GM06990 (cell line): ENCODE results near the gene ABCC4.

Experiments used
- DNase-seq: peaks from one replicate; pipeline ENCODE4 v3.0.0-alpha.2; 2011; ENCODE audit not compliant: insufficient read length; ENCODE audit errors: extremely low read depth
- H3K27me3 ChIP-seq: replicated peaks from 2 replicates; pipeline ENCODE4 v1.6.0; 2011; ENCODE audit warnings: low read length; ENCODE audit not compliant: control insufficient read depth, insufficient read depth
- H3K36me3 ChIP-seq: 2 replicates; pipeline ENCODE4 v1.5.1; 2011; ENCODE audit warnings: low read length; ENCODE audit not compliant: control insufficient read depth, insufficient read depth
- H3K4me3 ChIP-seq: replicated peaks from 2 replicates; pipeline ENCODE4 v1.5.1; 2011; ENCODE audit warnings: low read depth, mild to moderate bottlenecking, control low read depth, low read length
- CTCF ChIP-seq: IDR thresholded peaks from 2 replicates; pipeline ENCODE4 v1.5.1; 2011; ENCODE audit warnings: low read length, control low read depth, mild to moderate bottlenecking, inconsistent platforms; ENCODE audit not compliant: insufficient read depth, poor library complexity, severe bottlenecking

The ABCC4 gene

DNA sequence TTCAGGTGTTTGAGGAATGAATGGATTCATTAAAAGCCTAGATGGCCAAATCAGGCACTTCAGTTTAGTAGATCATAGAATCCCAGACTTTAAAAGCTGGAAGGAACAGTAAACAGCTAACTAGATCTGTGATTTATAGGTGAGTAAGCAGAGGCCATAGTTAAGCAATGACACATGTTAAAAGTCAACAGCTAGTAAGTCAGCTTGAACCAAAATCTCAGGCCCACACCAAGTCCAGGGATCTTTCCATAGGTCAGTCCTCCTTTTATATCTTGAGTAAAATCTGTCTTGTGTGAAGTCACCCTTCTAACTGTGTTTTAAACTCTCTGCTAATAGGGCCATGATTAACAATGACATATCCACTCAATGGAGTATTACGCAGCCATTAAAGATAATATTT lies 313.4 kb downstream of the ABCC4 start:
- Histone ChIP-seq H3K4me3 (no peak overlapping the region), H3K36me3 (no peaks in the 10 kb centered on the region), H3K27me3 (no peaks in the 10 kb centered on the region; the same call in 1 of the 2 replicates)
- no peak for TF ChIP-seq CTCF
- no peak for DNase-seq

- no peaks in the 10 kb centered on the region for H3K36me3 ChIP-seq
- no peaks in the 10 kb centered on the region; the same call in 1 of the 2 replicates for H3K27me3 ChIP-seq
- no peak for TF ChIP-seq CTCF
- H3K4me3 ChIP-seq: no peak overlapping the region
- DNase-seq: no peak
Measured at GRCh38 chr13:94987081-94987480, 314.2 kb downstream of the ABCC4 start.

DNA sequence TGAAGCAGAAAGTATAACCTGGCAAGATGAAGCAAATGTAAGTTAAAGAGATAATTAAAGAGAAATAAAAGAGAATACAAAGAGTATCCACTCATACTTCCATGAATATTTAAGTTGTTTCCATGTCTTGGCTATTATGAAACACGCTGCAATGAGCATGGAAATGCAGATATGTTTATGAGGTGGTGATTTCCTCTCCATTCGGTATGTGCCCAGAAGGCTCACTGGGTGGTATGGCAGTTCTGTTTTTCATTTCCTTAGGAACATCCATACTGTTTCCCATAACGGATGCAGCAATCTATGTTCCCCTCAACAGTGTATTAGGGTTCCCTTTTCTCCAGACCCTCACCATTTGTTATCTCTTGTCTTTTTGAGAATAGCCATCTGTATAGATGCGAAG lies 316.3 kb downstream of the ABCC4 start:
- DNase-seq: no peak
- no peaks in the 10 kb centered on the region for H3K36me3 ChIP-seq
- no peak overlapping the region for H3K4me3 ChIP-seq
- TF ChIP-seq CTCF: no peak
- H3K27me3 ChIP-seq: no peaks in the 10 kb centered on the region; the same call in 1 of the 2 replicates

DNA sequence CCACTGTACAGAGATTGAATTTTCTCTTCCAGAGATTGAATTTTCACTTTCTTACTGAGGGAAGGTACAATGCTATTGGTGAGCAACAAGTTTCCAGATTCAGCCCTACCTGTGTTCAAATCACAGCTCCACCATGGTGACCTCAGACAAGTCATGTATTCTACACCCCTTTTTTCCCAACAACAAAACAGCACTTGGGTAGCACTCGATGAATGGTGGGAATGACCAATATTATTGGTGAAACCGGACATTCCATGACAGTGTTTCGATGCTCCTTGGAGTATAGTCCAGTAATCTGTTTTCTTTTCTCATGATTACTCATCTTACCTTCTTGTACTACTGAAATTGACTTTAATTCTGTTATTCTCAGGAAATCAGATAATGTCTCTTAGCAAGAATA lies 322.7 kb downstream of the ABCC4 start:
- no peak for TF ChIP-seq CTCF
- no peaks in the 10 kb centered on the region for H3K36me3 ChIP-seq
- H3K4me3 ChIP-seq: no peak overlapping the region
- DNase-seq: no peak
- no peaks in the 10 kb centered on the region for H3K27me3 ChIP-seq

DNA sequence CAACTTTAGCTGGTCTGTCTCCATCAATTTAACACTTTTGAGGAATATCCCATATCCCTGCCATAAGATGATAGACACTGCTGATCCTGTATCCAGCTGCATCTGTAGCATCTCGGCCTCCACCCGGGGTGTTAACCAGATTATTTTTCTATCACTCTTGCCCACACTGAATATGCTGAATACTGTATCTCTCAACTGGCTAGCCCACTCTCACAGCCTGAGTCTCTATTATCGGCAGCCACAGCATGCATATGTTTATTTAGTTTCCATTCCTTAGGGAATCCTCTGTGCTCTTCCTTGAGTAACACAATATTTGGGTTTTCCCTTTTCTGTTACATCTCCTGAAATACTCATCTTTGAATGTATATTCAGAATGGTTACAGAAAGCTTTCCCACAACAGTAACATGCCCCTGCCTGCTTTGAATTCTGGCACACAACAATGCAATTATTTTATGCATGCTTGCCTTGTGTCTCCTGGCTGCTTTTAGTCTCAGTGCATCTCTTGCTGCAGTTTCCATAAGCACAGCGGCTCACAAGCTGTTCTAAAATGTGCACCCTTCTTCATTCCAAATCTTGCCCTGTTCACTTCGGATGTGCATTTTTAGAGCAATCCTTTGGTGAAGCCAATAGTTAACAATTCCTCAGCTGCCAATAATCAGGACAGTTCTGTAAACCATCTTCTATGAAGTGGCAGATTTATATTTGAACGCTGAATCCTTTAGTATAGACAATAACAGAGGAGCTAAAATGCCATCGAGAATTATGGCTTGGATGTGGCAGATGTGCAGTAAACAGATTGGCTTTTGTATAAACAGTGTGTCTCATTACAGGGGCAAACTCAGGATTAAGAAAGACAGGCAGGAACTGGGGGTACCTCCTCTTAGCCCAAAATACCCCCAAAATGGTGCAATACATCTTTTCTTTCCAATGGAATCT lies 327.0 kb downstream of the ABCC4 start:
- DNase-seq: no peak
- Histone ChIP-seq H3K36me3 (no peaks in the 10 kb centered on the region), H3K4me3 (no peak overlapping the region), H3K27me3 (no peaks in the 10 kb centered on the region)
- TF ChIP-seq CTCF: no peak
